ENCODE measurements around the gene EID1. TPM values are rescaled to one million over a fixed set of nuclear protein-coding genes. Genes with fewer than 3 reads are reported as not detected.
"Not testable (repeated sequence)": the region's sequence is repeated elsewhere in the genome, so short reads cannot be mapped to it uniquely, and the experiment has no call there.

Gene EID1
- total RNA-seq, 4 donors from 2014 or later: 57.6 to 88.6 (median 84.7) TPM

- H3K9me3 ChIP-seq: no peaks in the 10 kb centered on the region
- no peak for DNase-seq (ENCODE audit: low spot score in 2 of 2)
- no peak overlapping the region for H3K4me3 ChIP-seq
- H3K27me3 ChIP-seq: no peaks in the 10 kb centered on the region
- peaks cover 10% of the 10 kb centered on the region for H3K4me1 ChIP-seq
- no peak for TF ChIP-seq POLR2A (IDR thresholded peaks at IDR 0.05)
- TF ChIP-seq EP300 (IDR thresholded peaks at IDR 0.05): no peak
- no peak for TF ChIP-seq CTCF (IDR thresholded peaks at IDR 0.05)
- no peak for TF ChIP-seq POLR2AphosphoS5 (IDR thresholded peaks at IDR 0.05)
- no peaks in the 10 kb centered on the region for H3K36me3 ChIP-seq
- no peak overlapping the region for H3K27ac ChIP-seq
Observed at GRCh38 chr15:48851956-48852355, 26.0 kb upstream of the EID1 start.

- not testable (repeated sequence) for H3K4me1 ChIP-seq
Observed at GRCh38 chr15:48854434-48854833, 23.5 kb upstream of the EID1 start.

GRCh38 chr15:48855501-48856440, 22.2 kb upstream of the EID1 start:
- Histone ChIP-seq H3K4me3 (no peak overlapping the region), H3K4me1 (peaks cover 10% of the 10 kb centered on the region), H3K27me3 (no peaks in the 10 kb centered on the region), H3K36me3 (no peaks in the 10 kb centered on the region), H3K27ac (peak overlapping the region; percentile 18), H3K9me3 (no peaks in the 10 kb centered on the region)
- no peak for DNase-seq (ENCODE audit: low spot score in 2 of 2)
- TF ChIP-seq EP300 (IDR thresholded peaks at IDR 0.05): no peak
- TF ChIP-seq CTCF (IDR thresholded peaks at IDR 0.05): peak; percentile 9 to 14
- 20% methylated on average over 6 of the region's 6 CpGs for WGBS

More at GRCh38 chr15:48854434-48854833, 23.5 kb upstream of the EID1 start:
- WGBS: 97% methylated on average over 3 of the region's 3 CpGs
- H3K27ac ChIP-seq; H3K4me3 ChIP-seq; H3K27me3 ChIP-seq; H3K36me3 ChIP-seq; DNase-seq (ENCODE audit: low spot score in 2 of 2); H3K9me3 ChIP-seq: not testable (repeated sequence)

- no peaks in the 10 kb centered on the region for H3K27me3 ChIP-seq
- no peaks in the 10 kb centered on the region for H3K9me3 ChIP-seq
- no peak for TF ChIP-seq EP300 (IDR thresholded peaks at IDR 0.05)
- TF ChIP-seq POLR2AphosphoS5 (IDR thresholded peaks at IDR 0.05): no peak
- no peak for TF ChIP-seq POLR2A (IDR thresholded peaks at IDR 0.05)
- no peak for TF ChIP-seq CTCF (IDR thresholded peaks at IDR 0.05)
- no peak overlapping the region for H3K4me3 ChIP-seq
- no peak for DNase-seq (ENCODE audit: low spot score in 2 of 2)
- no peaks in the 10 kb centered on the region for H3K36me3 ChIP-seq
- 63% methylated on average over 2 of the region's 2 CpGs for WGBS
- no peak overlapping the region for H3K27ac ChIP-seq
- H3K4me1 ChIP-seq: peaks cover 10% of the 10 kb centered on the region
Observed at GRCh38 chr15:48856942-48857341, 21.0 kb upstream of the EID1 start.

GRCh38 chr15:48858401-48858800, 19.5 kb upstream of the EID1 start:
- Histone ChIP-seq H3K27me3 (no peaks in the 10 kb centered on the region), H3K27ac (no peak overlapping the region), H3K4me3 (no peak overlapping the region), H3K9me3 (no peaks in the 10 kb centered on the region), H3K4me1 (peaks cover 10% of the 10 kb centered on the region), H3K36me3 (no peaks in the 10 kb centered on the region)
- no peak for DNase-seq (ENCODE audit: low spot score in 2 of 2)
- TF ChIP-seq EP300 (IDR thresholded peaks at IDR 0.05) (no peak), POLR2A (IDR thresholded peaks at IDR 0.05) (no peak), CTCF (IDR thresholded peaks at IDR 0.05) (no peak), POLR2AphosphoS5 (IDR thresholded peaks at IDR 0.05) (no peak)
- WGBS: 47% methylated on average over 2 of the region's 2 CpGs
